EH (cell line): ENCODE results near the gene TDRD9.
A peak's percentile ranks its signal among the peaks of the same experiment; 100 is the strongest.

Source experiments
- DNase-seq: peaks from one replicate; pipeline ENCODE4 v3.0.0-alpha.2; 2015; ENCODE audit warnings: low read depth

TDRD9 gene

GRCh38 chr14:104034976-104035699 lies 106.9 kb downstream of the TDRD9 start:
- DNase-seq = no peak

- no peak for DNase-seq
Measured at GRCh38 chr14:104036212-104036611, 108.0 kb downstream of the TDRD9 start.

- no peak for DNase-seq
Measured at GRCh38 chr14:104037074-104037473, 108.8 kb downstream of the TDRD9 start.

- DNase-seq = no peak
Measured at GRCh38 chr14:104037903-104038302, 109.6 kb downstream of the TDRD9 start.

- DNase-seq = no peak
Measured at GRCh38 chr14:104039214-104039613, 111.0 kb downstream of the TDRD9 start.

- no peak for DNase-seq
Measured at GRCh38 chr14:104040539-104040938, 112.3 kb downstream of the TDRD9 start.

- no peak for DNase-seq
Measured at GRCh38 chr14:104041430-104042104, 113.3 kb downstream of the TDRD9 start.

- no peak for DNase-seq
Measured at GRCh38 chr14:104044016-104044415, 115.8 kb downstream of the TDRD9 start.

- DNase-seq = no peak
Measured at GRCh38 chr14:104047761-104048160, 119.5 kb downstream of the TDRD9 start.

GRCh38 chr14:104048758-104049507 lies 120.7 kb downstream of the TDRD9 start:
- no peak for DNase-seq

- DNase-seq = no peak
Measured at GRCh38 chr14:104049576-104050240, 121.5 kb downstream of the TDRD9 start.

GRCh38 chr14:104051092-104051813 lies 123.0 kb downstream of the TDRD9 start:
- no peak for DNase-seq

GRCh38 chr14:104054222-104054905 lies 126.1 kb downstream of the TDRD9 start:
- no peak for DNase-seq

GRCh38 chr14:104062281-104062680 lies 134.0 kb downstream of the TDRD9 start:
- no peak for DNase-seq

- no peak for DNase-seq
Measured at GRCh38 chr14:104064003-104064402, 135.7 kb downstream of the TDRD9 start.

GRCh38 chr14:104066279-104066678 lies 138.0 kb downstream of the TDRD9 start:
- no peak for DNase-seq

GRCh38 chr14:104066719-104067295 lies 138.6 kb downstream of the TDRD9 start:
- DNase-seq = no peak

GRCh38 chr14:104069541-104069940 lies 141.3 kb downstream of the TDRD9 start:
- no peak for DNase-seq

GRCh38 chr14:104072586-104072985 lies 144.3 kb downstream of the TDRD9 start:
- peak; percentile 6 for DNase-seq

GRCh38 chr14:104073764-104074163 lies 145.5 kb downstream of the TDRD9 start:
- no peak for DNase-seq
